Midbrain (tissue), 1 donor: ENCODE results near the gene HIC2.
"Not testable (repeated sequence)": the region's sequence is repeated elsewhere in the genome, so short reads cannot be mapped to it uniquely, and the experiment has no call there.

ENCODE experiments used
- DNase-seq: peaks from one replicate; lab custom pipeline; 2025; lab: John Stamatoyannopoulos, UW

HIC2 gene

DNA sequence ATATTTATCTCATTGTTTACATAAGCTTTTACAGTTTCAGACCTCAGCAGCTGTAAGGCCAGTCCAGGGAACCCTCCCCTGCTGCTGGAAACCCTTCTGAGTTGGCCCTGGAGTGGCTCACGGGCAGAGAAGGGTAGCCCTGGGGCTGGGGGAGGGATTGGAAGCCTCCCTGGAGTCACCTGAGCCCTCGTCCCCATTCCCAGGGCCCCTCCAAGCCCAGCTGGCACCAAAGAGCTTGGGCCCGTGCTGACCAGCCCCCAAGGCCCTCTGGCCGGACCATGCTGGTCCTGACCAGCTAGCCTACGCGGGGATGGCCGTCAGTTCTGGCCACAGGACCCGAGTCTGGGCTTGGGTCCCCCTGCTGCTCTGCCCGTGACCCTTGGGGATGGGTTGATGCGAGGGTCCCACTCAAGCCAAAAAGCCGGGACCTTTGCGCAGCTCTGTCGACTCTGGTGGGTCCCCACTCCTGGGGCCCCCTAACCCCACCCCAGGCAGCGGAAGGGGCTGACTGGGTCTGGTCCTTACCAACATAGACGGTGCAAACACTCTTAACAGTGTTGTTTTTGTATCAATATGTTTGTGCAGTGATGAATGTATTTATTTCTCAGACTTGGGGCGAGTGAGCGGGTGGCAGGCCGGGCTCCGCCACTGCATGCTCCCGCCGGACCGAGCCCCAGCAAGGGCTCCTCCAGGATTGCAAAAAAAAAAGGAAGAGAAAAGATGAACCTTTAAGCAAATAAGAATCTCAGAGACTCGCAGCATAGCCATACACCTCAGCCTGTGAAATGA, 32.6 kb downstream of the HIC2 start:
- DNase-seq: no peak

DNA sequence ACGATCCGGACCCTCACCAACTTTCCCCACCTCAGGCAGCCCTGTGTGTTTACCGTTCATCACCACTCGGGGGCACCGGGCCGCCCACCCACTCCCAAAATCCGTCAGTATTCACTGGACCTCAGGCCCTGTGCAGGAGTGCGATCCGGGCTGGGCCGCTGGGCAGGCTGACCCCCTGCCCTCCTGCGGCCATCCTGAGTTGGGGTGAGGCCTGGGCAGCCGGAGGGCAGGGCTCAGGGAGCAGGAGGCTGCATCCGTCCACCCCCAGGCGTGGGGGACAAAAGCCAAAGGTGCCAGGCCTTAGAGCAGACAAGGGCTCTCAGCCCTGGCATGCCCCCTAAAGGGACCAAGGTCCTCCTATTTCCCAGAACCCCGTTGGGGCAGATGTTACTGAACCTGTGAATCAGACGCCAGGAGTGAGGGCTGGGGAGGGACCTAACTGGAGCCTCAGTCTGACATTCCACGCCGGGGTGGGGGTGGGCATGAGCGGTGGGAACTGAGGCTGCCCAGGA, 33.2 kb downstream of the HIC2 start:
- no peak for DNase-seq

- DNase-seq: no peak
These were observed 33.7 kb downstream of the HIC2 start for GRCh38 chr22:21450858-21451353.

- no peak for DNase-seq
These were observed 34.7 kb downstream of the HIC2 start for GRCh38 chr22:21451545-21452520.

DNA sequence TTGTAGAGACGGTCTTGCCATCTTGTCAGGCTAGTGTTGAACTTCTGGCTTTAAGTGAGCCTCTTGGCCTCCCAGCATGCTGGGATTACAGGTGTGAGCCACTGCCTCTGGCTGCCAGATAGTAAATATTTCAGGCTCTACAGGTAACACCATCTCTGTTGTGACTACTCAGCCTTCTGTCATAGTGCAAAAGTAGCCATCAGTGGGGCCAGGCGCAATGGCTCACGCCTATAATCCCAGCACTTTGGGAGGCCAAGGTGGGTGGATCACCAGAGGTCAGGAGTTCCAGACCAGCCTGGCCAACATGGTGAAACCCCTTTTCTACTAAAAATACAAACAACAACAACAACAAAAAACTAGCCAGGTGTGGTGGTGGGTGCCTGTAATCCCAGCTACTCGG, 35.5 kb downstream of the HIC2 start:
- DNase-seq: not testable (repeated sequence)

DNA sequence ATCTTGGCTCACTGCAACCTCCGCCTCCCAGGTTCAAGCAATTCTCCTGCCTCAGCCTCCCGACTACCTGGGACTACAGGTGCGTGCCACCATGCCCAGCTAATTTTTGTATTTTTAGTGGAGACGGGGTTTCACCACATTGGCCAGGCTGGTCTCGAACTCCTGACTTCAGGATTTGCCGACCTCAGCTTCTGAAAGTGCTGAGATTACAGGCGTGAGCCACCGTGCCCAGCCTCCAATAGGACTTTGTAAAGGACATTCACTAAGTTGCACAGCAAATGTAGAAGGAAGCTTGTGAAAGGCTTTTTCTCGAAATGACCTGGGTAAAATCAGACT, 37.8 kb downstream of the HIC2 start:
- DNase-seq: not testable (repeated sequence)

- no peak for DNase-seq
These were observed 38.3 kb downstream of the HIC2 start for GRCh38 chr22:21455334-21456089.

DNA sequence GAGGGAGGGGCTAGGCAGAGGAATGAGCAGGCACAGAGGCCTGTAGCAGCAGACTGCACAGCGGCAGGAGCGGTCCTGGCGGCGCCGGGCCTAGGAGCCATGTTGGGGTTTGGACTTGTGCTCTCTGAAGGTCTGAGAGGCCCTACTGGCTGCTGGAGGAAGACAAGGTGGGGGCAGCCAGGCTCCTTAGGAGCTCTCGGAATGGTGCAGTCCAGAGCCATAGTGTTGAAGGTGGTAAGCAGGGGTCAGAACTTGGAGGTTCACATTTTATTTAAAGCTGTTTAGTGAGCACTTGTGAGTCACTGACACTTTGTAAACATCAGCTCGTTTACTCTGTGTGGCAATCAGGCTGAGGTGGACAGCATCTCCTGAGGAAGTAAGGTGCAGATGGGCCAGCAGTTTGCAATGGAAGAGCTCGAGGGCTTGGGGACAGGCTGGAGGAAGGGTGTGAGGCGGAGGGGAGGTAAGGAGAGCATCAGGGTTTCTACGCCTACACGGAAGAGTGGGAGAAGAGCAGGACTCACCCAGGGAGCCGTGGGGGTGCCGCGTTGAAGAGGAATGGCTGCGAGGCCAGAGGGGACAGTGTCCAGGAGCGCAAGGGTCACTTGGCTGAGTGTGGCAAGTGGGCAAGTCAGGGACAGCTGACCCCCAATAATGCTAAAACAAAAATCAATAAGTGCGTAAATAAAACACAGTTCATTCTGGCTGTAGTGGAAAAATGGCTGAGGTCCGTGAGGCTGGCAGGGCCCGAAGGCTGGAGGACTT, 40.0 kb downstream of the HIC2 start:
- no peak for DNase-seq

DNA sequence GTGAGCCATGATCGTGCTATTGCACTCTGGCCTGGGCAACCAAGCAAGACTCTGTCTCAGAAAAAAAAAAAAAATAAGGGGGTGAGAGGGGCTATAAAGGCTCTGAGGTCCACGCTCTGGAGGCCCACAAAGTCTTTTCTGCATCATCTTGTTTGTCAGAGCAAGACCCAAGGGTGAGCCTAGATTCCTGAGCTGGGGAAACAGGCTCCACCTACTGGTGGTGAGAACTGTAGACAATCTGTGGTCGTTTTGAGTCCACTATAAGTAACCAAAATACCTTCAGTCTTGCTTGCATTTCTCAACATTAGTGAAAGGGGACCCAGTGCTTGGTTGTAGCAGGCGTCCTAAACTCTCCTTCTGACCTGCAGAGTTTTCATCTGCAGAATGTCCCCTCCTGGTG, 45.5 kb downstream of the HIC2 start:
- not testable (repeated sequence) for DNase-seq

DNA sequence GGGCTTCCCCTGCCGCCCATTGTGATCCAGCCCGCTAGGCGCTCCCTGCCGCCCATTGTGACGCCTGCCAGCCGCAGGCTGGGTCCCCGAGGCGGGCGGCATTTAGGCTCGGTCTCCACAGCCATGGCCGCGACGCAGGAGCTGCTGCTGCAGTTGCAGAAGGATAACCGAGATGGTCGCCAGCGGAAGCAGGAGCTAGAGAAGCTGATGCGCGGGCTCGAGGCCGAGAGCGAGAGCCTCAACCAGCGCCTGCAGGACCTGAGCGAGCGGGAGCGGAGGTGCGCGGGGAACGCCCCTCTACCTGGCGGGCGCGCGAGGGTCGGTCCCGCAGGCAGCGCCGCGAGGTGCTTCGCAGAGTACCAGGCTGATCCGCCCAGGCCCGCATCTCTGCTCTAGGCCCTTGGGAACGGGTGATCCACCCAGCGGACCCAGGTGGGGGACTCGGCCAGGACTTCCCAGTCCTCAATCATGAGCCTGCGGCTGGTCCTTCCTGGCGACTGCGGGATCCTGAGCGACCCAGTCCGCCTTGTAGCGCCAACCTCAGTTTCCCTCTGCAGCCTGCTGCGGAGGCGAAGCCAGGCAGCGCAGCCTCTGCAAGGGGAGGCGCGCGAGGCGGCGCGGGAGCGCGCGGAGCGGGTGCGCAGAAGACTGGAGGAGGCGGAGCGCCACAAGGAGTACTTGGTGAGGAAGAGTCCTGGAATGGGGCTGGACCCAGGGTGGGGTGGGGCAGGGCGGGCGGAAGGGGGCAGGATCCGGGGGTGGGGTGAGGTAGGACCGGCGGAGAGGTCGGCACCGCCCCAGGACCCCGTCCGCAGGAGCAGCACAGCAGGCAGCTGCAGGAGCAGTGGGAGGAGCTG, 50.4 kb downstream of the HIC2 start, which contains the start of gene TMEM191C:
TMEM191C (plus strand) TSS at position 51 of the 857 bp plus-strand sequence; CDS start at position 124, 73 bp downstream.
- DNase-seq: not testable (repeated sequence)

GRCh38 chr22:21468194-21469096, 51.3 kb downstream of the HIC2 start:
- not testable (repeated sequence) for DNase-seq

GRCh38 chr22:21469097-21469994, 52.2 kb downstream of the HIC2 start:
- DNase-seq: not testable (repeated sequence)

DNA sequence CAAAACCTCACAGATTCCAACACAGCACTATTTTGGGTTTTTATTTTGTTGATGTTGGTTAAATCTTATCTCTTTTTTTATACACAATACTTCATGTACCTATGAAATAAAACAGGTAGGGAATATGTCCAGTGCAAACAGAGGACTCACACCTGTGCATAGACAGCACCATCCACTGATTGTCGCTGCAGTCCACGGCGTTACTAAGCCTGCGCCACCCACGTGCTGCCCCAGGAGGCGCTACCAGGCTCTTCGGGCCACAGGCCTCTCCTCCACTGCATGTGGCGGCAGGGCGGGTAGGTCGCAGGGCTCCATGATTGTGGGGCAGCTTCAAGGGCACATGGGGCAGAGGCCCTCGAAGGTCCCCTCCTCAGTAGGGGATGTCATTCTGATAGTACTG, 55.8 kb downstream of the HIC2 start:
- DNase-seq: not testable (repeated sequence)

DNA sequence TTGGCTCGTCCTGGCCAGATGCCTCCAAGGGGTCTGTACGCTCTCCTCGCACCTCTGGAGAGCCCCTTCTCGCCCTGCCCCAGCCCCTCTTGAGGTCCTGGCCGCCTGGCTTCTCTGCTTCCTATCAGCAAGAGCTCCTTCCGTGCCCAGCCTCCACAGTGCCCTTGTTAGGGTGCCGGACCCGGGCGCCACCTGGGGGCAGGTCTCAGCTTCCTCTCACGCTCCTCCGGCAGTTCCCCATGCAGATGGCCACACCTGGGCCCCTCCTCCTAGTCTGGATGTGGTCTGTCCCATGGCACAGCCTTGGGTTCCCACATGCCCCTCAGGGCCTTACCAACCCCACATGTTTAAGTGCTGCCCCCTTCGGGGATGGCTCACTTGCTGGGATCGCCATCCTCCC, 56.5 kb downstream of the HIC2 start:
- not testable (repeated sequence) for DNase-seq

- not testable (repeated sequence) for DNase-seq
These were observed 66.9 kb downstream of the HIC2 start for GRCh38 chr22:21484039-21484438.

DNA sequence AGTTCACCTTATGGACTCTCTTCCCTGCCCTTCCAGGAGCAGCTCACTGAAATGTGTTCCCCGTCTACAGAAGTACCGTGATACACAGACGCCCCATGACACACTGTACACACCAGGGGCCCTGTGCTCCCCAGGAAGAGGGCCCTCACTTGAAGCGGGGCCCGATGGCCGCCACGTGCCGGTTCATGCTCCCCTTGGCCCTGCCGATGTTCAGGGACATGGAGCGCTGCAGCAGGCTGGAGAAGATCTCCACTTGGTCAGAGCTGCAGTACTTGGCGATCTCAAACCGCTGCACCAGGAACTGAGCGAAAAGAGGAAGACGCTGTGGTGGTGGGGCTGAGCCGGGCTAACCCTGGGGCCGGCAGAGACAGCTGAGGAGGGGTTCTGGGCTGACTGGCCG, 70.6 kb downstream of the HIC2 start:
- not testable (repeated sequence) for DNase-seq

GRCh38 chr22:21489149-21489680, 72.0 kb downstream of the HIC2 start:
- DNase-seq: not testable (repeated sequence)
